IMR-90 (cell line): ENCODE results near the gene OR6S1. TPM values are rescaled to one million over a fixed set of nuclear protein-coding genes. Genes with fewer than 3 reads are reported as not detected.

ENCODE experiments used
- ATAC-seq: fragments of 200-7000 bp; cut with Tn5 transposase; 2 replicates; pipeline ENCODE4 v1.9.1; 2020; ENCODE audit warnings: low read depth, mild to moderate bottlenecking, moderate library complexity
- BruUV-seq: library from RNA; stranded (reverse); fragments of 400-500 nt; replicated peaks from 2 replicates; lab custom pipeline; 2021; lab: Mats Ljungman, UMichigan
- CTCF ChIA-PET: fragments of 300-600 bp; formaldehyde crosslinking; extraction: SDS; loops from one replicate; lab custom pipeline; 2021; ENCODE audit warnings: antibody characterized with exemption; lab: Yijun Ruan, JAX
- POLR2A ChIA-PET: fragments of 300-600 bp; sonication (Branson Sonifier 250); formaldehyde crosslinking; loops from one replicate; lab custom pipeline; 2022; ENCODE audit warnings: antibody characterized with exemption; ENCODE audit not compliant: unreplicated experiment; lab: Charles Lee
- DNase-seq: peaks from one replicate; pipeline ENCODE4 v3.0.0; 2013
- H2AFZ ChIP-seq: replicated peaks from 2 replicates; pipeline ENCODE3; 2013; ENCODE audit warnings: low read length, mild to moderate bottlenecking; ENCODE audit not compliant: poor library complexity
- H2AK5ac ChIP-seq: 2 replicates; pipeline ENCODE4 v1.6.1; 2013; ENCODE audit warnings: low read depth, low read length, inconsistent platforms
- H2AK9ac ChIP-seq: replicated peaks from 2 replicates; pipeline ENCODE3; 2013; ENCODE audit warnings: mild to moderate bottlenecking, low read depth, low read length, moderate library complexity; ENCODE audit not compliant: poor library complexity
- H2BK120ac ChIP-seq: 2 replicates; pipeline ENCODE4 v1.6.1; 2013; ENCODE audit warnings: low read depth, low read length, inconsistent platforms
- H2BK15ac ChIP-seq: 3 replicates; pipeline ENCODE4 v1.6.1; 2013; ENCODE audit warnings: low read depth, low read length, inconsistent platforms
- H2BK20ac ChIP-seq: 2 replicates; pipeline ENCODE4 v1.6.1; 2013; ENCODE audit warnings: low read depth, mild to moderate bottlenecking, inconsistent platforms, low read length, moderate library complexity
- H2BK5ac ChIP-seq: 2 replicates; pipeline ENCODE4 v1.6.1; 2013; ENCODE audit warnings: mild to moderate bottlenecking, low read depth, low read length, inconsistent platforms; ENCODE audit not compliant: poor library complexity, severe bottlenecking
- H3K14ac ChIP-seq: replicated peaks from 2 replicates; pipeline ENCODE4 v1.6.1; 2013; ENCODE audit warnings: low read depth, low read length, inconsistent platforms
- H3K18ac ChIP-seq: 2 replicates; pipeline ENCODE4 v1.6.1; 2013; ENCODE audit warnings: low read depth, low read length, control low read depth
- H3K23ac ChIP-seq: 2 replicates; pipeline ENCODE4 v1.6.1; 2013; ENCODE audit warnings: low read depth, low read length, inconsistent platforms
- H3K27ac ChIP-seq: 2 replicates; pipeline ENCODE4 v1.5.1; 2013; ENCODE audit warnings: mild to moderate bottlenecking, control low read depth, low read length; ENCODE audit not compliant: insufficient read depth
- H3K27me3 ChIP-seq: 2 replicates; pipeline ENCODE4 v1.6.1; 2013; ENCODE audit warnings: low read length; ENCODE audit not compliant: control insufficient read depth, insufficient read depth
- H3K36me3 ChIP-seq: 2 replicates; pipeline ENCODE4 v1.6.1; 2013; ENCODE audit warnings: low read length, mixed read lengths; ENCODE audit not compliant: control insufficient read depth, insufficient read depth
- H3K4ac ChIP-seq: 2 replicates; pipeline ENCODE4 v1.6.1; 2013; ENCODE audit warnings: low read depth, low read length, inconsistent platforms
- H3K4me1 ChIP-seq: 2 replicates; pipeline ENCODE4 v1.6.1; 2013; ENCODE audit warnings: low read length, mixed read lengths; ENCODE audit not compliant: control insufficient read depth, insufficient read depth
- H3K4me2 ChIP-seq: 2 replicates; pipeline ENCODE4 v1.6.1; 2013; ENCODE audit warnings: low read depth, mild to moderate bottlenecking, control low read depth, low read length, moderate library complexity
- H3K4me3 ChIP-seq: 2 replicates; pipeline ENCODE4 v1.5.1; 2013; ENCODE audit warnings: low read depth, mild to moderate bottlenecking, control low read depth, low read length, moderate library complexity; ENCODE audit not compliant: insufficient read depth
- H3K56ac ChIP-seq: 2 replicates; pipeline ENCODE4 v1.6.1; 2013; ENCODE audit warnings: low read length, inconsistent platforms; ENCODE audit not compliant: insufficient read depth; ENCODE audit errors: extremely low read depth
- H3K79me1 ChIP-seq, 2 experiments: 2 replicates each; pipeline ENCODE4 v1.6.1; 2013; ENCODE audit warnings: low read length in 2 of 2, inconsistent platforms in 1 of 2, low read depth in 1 of 2
- H3K9ac ChIP-seq: 2 replicates; pipeline ENCODE4 v1.6.1; 2013; ENCODE audit warnings: low read depth, low read length, control low read depth
- H3K9me1 ChIP-seq: 2 replicates; pipeline ENCODE4 v1.6.1; 2013; ENCODE audit warnings: low read length, inconsistent platforms; ENCODE audit not compliant: insufficient read depth
- H3K9me3 ChIP-seq: 2 replicates; pipeline ENCODE4 v1.6.1; 2013; ENCODE audit warnings: low read length; ENCODE audit not compliant: control insufficient read depth, insufficient read depth
- H4K20me1 ChIP-seq: 2 replicates; pipeline ENCODE4 v1.6.1; 2013; ENCODE audit warnings: low read length, inconsistent platforms; ENCODE audit not compliant: insufficient read depth
- H4K5ac ChIP-seq: 2 replicates; pipeline ENCODE4 v1.6.1; 2013; ENCODE audit warnings: mild to moderate bottlenecking, low read depth, low read length, control low read depth
- H4K8ac ChIP-seq, 2 experiments: 2 replicates each; pipeline ENCODE4 v1.6.1; 2013; ENCODE audit warnings: low read depth in 2 of 2, low read length in 2 of 2, control low read depth in 1 of 2, inconsistent platforms in 1 of 2
- H4K91ac ChIP-seq: 2 replicates; pipeline ENCODE4 v1.6.1; 2013; ENCODE audit warnings: low read depth, low read length, inconsistent platforms; ENCODE audit not compliant: insufficient read depth
- BHLHE40 ChIP-seq: fragments of 150-350 bp; IDR thresholded peaks from 2 replicates; pipeline ENCODE4 v1.6.1; 2016; ENCODE audit warnings: mild to moderate bottlenecking, low read depth, low read length
- CEBPB ChIP-seq: IDR thresholded peaks from 2 replicates; pipeline ENCODE4 v1.6.1; 2012; ENCODE audit warnings: low read depth, low read length, improper control_type of control experiment
- CHD1 ChIP-seq: IDR thresholded peaks from 2 replicates; pipeline ENCODE4 v1.6.1; 2012; ENCODE audit warnings: low read depth, low read length, improper control_type of control experiment
- CTCF ChIP-seq: conservative IDR thresholded peaks from 2 replicates; pipeline ENCODE4 v1.5.1; 2012; ENCODE audit warnings: mild to moderate bottlenecking, low read depth, low read length, improper control_type of control experiment
- ELK1 ChIP-seq: fragments of 150-350 bp; IDR thresholded peaks from 2 replicates; pipeline ENCODE4 v1.6.1; 2016; ENCODE audit warnings: low read depth, mild to moderate bottlenecking, low read length, moderate library complexity, borderline replicate concordance
- FOS ChIP-seq: fragments of 150-350 bp; IDR thresholded peaks from 2 replicates; pipeline ENCODE4 v1.6.1; 2016; ENCODE audit warnings: low read depth, low read length
- MAFK ChIP-seq: IDR thresholded peaks from 2 replicates; pipeline ENCODE4 v1.6.1; 2012; ENCODE audit warnings: low read depth, low read length, improper control_type of control experiment
- MAZ ChIP-seq: IDR thresholded peaks from 2 replicates; pipeline ENCODE4 v1.6.1; 2012; ENCODE audit warnings: low read depth, mild to moderate bottlenecking, low read length, improper control_type of control experiment, moderate library complexity, borderline replicate concordance
- MXI1 ChIP-seq: IDR thresholded peaks from 2 replicates; pipeline ENCODE4 v1.6.1; 2012; ENCODE audit warnings: low read depth, mild to moderate bottlenecking, low read length, moderate library complexity, borderline replicate concordance
- NFE2L2 ChIP-seq: fragments of 150-350 bp; IDR thresholded peaks from 2 replicates; pipeline ENCODE4 v1.6.1; 2016; ENCODE audit warnings: low read depth, mild to moderate bottlenecking, low read length
- POLR2A ChIP-seq: IDR thresholded peaks from 2 replicates; pipeline ENCODE4 v1.6.1; 2012; ENCODE audit warnings: mild to moderate bottlenecking, low read depth, low read length
- RAD21 ChIP-seq: IDR thresholded peaks from 2 replicates; pipeline ENCODE4 v1.6.1; 2012; ENCODE audit warnings: low read length, improper control_type of control experiment
- RCOR1 ChIP-seq: IDR thresholded peaks from 2 replicates; pipeline ENCODE4 v1.6.1; 2012; ENCODE audit warnings: mild to moderate bottlenecking, low read length, improper control_type of control experiment; ENCODE audit not compliant: insufficient replicate concordance
- RFX5 ChIP-seq: IDR thresholded peaks from 2 replicates; pipeline ENCODE4 v1.8.0; 2012; ENCODE audit warnings: low read depth, mild to moderate bottlenecking, low read length, moderate library complexity
- SMC3 ChIP-seq: fragments of 150-350 bp; IDR thresholded peaks from 2 replicates; pipeline ENCODE4 v1.6.1; 2016; ENCODE audit warnings: low read depth, mild to moderate bottlenecking, antibody characterized with exemption, low read length, moderate library complexity
- USF2 ChIP-seq: fragments of 150-350 bp; IDR thresholded peaks from 2 replicates; pipeline ENCODE4 v1.6.1; 2017; ENCODE audit warnings: mild to moderate bottlenecking, antibody characterized with exemption, low read length, low read depth
- WGBS, 2 experiments: methylation state at CpG; one replicate each; pipeline versions ENCODE4 v1.1.5 to v1.1.7; 2013; ENCODE audit warnings: missing lambda C conversion rate in 2 of 2; ENCODE audit not compliant: insufficient read length in 1 of 2; ENCODE audit errors: extremely low coverage in 2 of 2; 5-methylcytosine and 5-hydroxymethylcytosine counted together
- dilution Hi-C: fragments of 300-500 bp; cut with HindIII; formaldehyde crosslinking; loops from one replicate; pipeline ENCODE4 v1.14.3; 2018; ENCODE audit warnings: low sequenced_read_pairs; ENCODE audit not compliant: unreplicated experiment
- in situ Hi-C: fragments of 300-500 bp; cut with MboI; formaldehyde crosslinking; loops from 3 replicates; pipeline ENCODE4 v1.14.3; 2019; ENCODE audit warnings: low sequenced_read_pairs, inconsistent platforms, mixed read lengths
- intact Hi-C: fragments of 100-400 bp; cut with micrococcal nuclease; formaldehyde crosslinking; loops from 2 replicates; pipeline ENCODE4 v1.10.0; 2022
- polyA plus RNA-seq, 3 experiments: library from polyadenylated mRNA; depleted of rRNA; stranded (reverse); fragments of >200 nt; gene quantifications; 2 replicates each; pipeline ENCODE4 v1.2.3, GENCODE V29; 2012; ENCODE audit warnings: low replicate concordance in 1 of 3
- total RNA-seq: library from RNA; depleted of rRNA; stranded (reverse); fragments of >200 nt; gene quantifications from 2 replicates; pipeline ENCODE4 v1.2.3, GENCODE V29; 2012

The OR6S1 gene
- total and polyA plus RNA-seq, 2 of the 4 experiments (the other 2 are of a cell fraction), result not detected

GRCh38 chr14:20645481-20645880 lies 4.0 kb upstream of the OR6S1 start:
- POLR2A ChIA-PET, result no interaction called here
- Histone ChIP-seq H3K4ac (no peak overlapping the region), H3K56ac (no peak overlapping the region), H3K9ac (no peak overlapping the region), H4K91ac (no peak overlapping the region), H3K23ac (no peak overlapping the region), H2AK5ac (no peak overlapping the region), H2AK9ac (no peak overlapping the region), H2BK15ac (no peak overlapping the region), H3K14ac (no peak overlapping the region), H3K18ac (no peak overlapping the region), H2BK5ac (no peak overlapping the region), H4K5ac (no peak overlapping the region), H3K4me2 (no peak overlapping the region), H4K8ac (no peak overlapping the region), H3K4me3 (no peak overlapping the region), H2BK20ac (no peak overlapping the region), H3K27ac (no peak overlapping the region), H3K4me1 (no peaks in the 10 kb centered on the region), H3K9me1 (no peaks in the 10 kb centered on the region), H2BK120ac (no peak overlapping the region), H3K27me3 (no peaks in the 10 kb centered on the region), H3K36me3 (no peaks in the 10 kb centered on the region), H3K79me1 (no peaks in the 10 kb centered on the region), H4K20me1 (no peaks in the 10 kb centered on the region), H3K9me3 (no peaks in the 10 kb centered on the region), H2AFZ (no peak overlapping the region)
- dilution Hi-C loops, result no loop called here
- CTCF ChIA-PET, result no interaction called here
- in situ Hi-C loops, result no loop called here
- TF ChIP-seq MAZ (no peak), CEBPB (no peak), USF2 (no peak), POLR2A (no peak), CHD1 (no peak), MXI1 (no peak), RFX5 (no peak), FOS (no peak), MAFK (no peak), RCOR1 (no peak), BHLHE40 (no peak), CTCF (no peak), ELK1 (no peak), RAD21 (no peak), NFE2L2 (no peak), SMC3 (no peak)
- intact Hi-C loops, result no loop called here
- ATAC-seq (no peak), DNase-seq (no peak)
- WGBS, 2 experiments, result no CpG with 5 or more reads among the region's 1 CpG
- no TSS peak for BruUV-seq
